Measurements from ENCODE around the gene ZNF18.
"Not testable (repeated sequence)": the region's sequence is repeated elsewhere in the genome, so short reads cannot be mapped to it uniquely, and the experiment has no call there.

Gene ZNF18

GRCh38 chr17:11986179-11986941 is 10.9 kb downstream of the ZNF18 start:
- DNase-seq (ENCODE audit: low read depth) = no peak

DNA sequence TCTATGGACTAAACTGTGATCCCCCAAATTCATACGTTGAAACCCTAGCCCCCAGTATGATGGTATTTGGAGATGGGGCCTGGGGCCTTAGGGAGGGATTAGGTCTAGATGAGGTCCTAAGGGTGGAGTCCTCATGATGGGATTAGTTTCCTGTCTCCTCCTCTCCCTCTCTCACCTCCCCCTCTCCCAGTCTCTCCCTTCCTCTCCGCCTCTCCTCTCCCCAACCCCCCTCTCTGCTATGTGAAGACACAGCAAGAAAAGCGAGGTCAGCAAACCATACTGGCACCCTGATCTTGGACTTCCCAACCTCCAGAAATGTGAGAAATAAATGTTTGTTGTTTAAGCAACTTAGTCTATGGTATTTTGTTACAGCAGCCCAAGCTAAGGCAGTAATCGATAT is 15.4 kb downstream of the ZNF18 start:
- no peak for DNase-seq (ENCODE audit: low read depth)

DNA sequence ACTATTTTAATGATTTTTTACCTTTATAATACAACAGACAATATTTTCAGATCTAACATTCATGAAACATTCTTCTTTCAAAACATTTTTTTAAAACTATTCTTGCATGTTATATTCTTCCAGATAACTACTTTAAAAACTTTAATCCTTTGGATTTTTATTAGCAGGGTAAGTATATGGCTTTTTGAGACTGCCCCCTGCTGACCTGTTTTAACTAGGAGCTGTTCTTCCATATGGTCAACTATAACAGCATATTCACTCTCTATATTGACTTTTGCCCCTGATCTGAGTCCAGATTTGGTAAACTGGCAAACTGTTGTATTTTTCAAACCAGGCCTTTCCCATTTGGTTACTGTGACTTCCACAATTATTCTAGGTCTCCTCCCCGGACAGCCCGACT is 16.5 kb downstream of the ZNF18 start:
- no peak for DNase-seq (ENCODE audit: low read depth)

GRCh38 chr17:11979795-11980194 is 17.5 kb downstream of the ZNF18 start:
- no peak for DNase-seq (ENCODE audit: low read depth)

DNA sequence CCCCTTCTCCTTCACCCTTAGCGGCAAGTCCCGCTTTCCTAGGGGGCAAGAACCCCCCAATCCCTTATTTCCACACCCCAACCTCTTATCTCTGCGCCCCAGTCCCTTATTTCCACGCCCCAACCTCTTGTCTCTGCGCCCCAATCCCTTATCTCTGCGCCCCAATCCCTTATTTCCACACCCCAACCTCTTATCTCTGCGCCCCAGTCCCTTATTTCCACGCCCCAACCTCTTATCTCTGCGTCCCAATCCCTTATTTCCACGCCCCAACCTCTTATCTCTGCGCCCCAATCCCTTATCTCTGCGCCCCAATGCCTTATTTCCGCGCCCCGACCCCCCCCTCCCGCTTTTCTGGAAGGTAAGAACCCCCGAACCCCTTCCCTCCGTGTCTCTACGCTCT is 24.5 kb downstream of the ZNF18 start:
- not testable (repeated sequence) for DNase-seq (ENCODE audit: low read depth)

GRCh38 chr17:11969565-11969964 is 27.7 kb downstream of the ZNF18 start:
- no peak for DNase-seq (ENCODE audit: low read depth)

DNA sequence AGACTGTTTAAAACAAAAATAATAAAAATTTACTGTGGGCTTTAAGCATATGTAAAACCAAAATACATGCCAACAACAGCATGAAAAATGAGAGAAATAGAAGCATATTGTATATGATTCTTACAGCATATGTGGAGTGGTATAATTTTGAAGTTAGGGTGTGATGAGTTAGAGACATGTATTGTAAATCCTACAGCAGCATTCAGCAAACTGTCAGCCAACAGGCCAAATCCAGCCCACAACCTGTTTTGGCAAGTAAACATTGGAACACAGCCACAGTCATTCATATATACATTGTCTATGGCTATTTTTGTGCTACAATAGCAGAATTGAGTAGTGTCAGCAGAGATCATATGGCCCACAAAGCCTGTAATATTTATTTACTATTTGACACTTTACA is 42.3 kb downstream of the ZNF18 start:
- no peak for DNase-seq (ENCODE audit: low read depth)

GRCh38 chr17:11953924-11954323 is 43.4 kb downstream of the ZNF18 start:
- no peak for DNase-seq (ENCODE audit: low read depth)

- no peak for DNase-seq (ENCODE audit: low read depth)
Observed at GRCh38 chr17:11952610-11953009, 44.7 kb downstream of the ZNF18 start.

GRCh38 chr17:11950771-11951519 is 46.3 kb downstream of the ZNF18 start:
- DNase-seq (ENCODE audit: low read depth) = no peak

- not testable (repeated sequence) for DNase-seq (ENCODE audit: low read depth)
Observed at GRCh38 chr17:11949571-11949970, 47.7 kb downstream of the ZNF18 start.

GRCh38 chr17:11948789-11949188 is 48.5 kb downstream of the ZNF18 start:
- no peak for DNase-seq (ENCODE audit: low read depth)

DNA sequence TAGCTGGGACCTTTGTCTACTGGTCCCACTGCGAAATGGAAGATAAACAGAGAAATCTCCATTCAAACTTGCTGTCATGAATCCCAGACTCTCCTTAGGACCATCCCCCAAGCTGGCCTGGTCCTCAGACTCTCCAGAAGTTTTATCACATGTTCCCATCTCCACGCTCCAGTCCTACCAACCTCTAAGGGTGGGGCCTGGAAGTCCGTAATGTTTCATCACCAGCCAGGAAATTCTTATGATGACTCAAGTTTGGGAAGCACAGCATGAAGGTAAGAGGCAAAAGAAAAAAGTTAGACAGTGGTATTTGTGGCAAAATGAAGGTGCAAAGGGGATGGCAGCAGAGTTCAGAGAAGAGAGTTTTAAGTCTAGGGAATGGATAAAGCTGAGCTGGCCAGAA is 52.7 kb downstream of the ZNF18 start:
- DNase-seq (ENCODE audit: low read depth) = no peak

DNA sequence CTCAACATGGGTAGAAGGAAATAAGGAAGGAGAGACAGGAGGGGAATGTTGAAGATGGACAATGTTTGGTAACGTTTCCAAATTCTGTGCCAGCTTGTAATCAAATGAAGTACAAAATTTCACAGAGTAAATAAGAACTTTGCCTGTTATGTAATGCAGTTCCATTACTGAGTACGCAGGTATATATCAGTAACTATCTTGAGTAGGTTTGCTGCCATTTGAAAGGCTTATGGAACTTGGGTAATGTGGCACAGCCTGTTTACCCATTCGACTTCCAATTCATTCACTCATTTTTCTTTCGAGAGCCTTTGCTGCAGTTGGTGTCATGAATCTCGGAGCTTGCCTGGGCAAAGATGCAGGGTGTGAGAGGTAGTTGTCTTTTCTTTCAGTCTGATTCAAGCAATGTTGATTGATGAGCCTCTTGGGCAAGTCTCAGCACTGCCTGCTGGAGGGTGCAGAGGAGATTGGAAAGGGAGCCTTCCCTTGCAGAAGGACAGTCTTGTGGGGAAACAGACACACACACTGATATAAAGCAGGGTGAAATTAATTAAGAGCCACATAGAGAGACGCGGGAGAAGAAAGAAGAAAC is 53.4 kb downstream of the ZNF18 start:
- no peak for DNase-seq (ENCODE audit: low read depth)

DNA sequence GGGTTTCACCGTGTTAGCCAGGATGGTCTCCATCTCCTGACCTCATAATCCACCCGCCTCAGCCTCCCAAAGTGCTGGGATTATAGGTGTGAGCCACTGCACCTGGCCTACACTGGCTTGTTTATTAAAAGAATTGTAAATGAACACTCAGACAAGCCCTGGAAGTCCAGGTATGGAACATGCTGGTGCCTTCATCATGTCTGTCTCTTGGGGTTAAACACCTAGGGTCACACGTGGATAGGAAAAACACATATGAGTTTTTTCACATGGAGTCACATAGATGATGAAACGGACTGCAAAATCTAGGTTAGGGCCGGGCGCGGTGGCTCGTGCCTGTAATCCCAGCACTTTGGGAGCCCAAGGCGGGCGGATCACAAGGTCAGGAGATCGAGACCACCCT is 54.2 kb downstream of the ZNF18 start:
- DNase-seq (ENCODE audit: low read depth) = not testable (repeated sequence)

- no peak for DNase-seq (ENCODE audit: low read depth)
Observed at GRCh38 chr17:11940904-11941303, 56.4 kb downstream of the ZNF18 start.

- no peak for DNase-seq (ENCODE audit: low read depth)
Observed at GRCh38 chr17:11935734-11936406, 61.4 kb downstream of the ZNF18 start.

DNA sequence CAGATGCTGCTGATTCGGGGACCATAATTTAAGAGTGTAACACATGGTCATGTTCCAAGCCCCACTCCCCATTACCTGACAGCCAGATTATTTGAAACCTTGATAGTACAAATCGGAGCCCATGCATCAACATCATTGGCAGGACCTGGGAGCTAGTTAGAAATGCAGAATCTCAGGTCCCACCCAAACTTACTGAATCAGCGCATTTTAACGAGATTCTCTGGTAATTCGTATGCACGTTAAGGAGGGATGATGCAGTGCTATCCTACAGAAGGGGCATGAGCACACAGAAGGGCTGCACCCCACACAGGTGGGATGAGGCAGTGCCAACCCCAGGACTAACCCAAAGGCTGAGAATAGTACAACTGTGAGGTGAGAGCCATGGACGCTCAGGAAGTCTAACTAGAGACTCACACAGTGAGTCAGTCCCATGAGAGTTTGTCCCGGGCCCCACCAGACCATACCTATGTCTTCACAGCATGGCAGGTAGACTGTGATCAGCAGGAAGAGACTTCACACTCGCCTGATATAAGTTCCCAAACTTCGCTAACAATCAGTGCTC is 64.9 kb downstream of the ZNF18 start:
- DNase-seq (ENCODE audit: low read depth) = no peak

- DNase-seq (ENCODE audit: low read depth) = no peak
Observed at GRCh38 chr17:11928436-11928835, 68.8 kb downstream of the ZNF18 start.
